Effector CD8-positive, alpha-beta T cell (primary cell): ENCODE measurements around the gene LRRC36.

Experiments used
- DNase-seq: peaks from one replicate; lab custom pipeline; 2025; lab: John Stamatoyannopoulos, UW

The LRRC36 gene

GRCh38 chr16:67294171-67294757 lies 32.4 kb upstream of the LRRC36 start:
- no peak for DNase-seq

- DNase-seq, result no peak
These were observed 31.7 kb upstream of the LRRC36 start for GRCh38 chr16:67294938-67295361.

- DNase-seq, result no peak
These were observed 30.2 kb upstream of the LRRC36 start for GRCh38 chr16:67296420-67296819.

GRCh38 chr16:67298277-67298676 lies 28.3 kb upstream of the LRRC36 start:
- no peak for DNase-seq

GRCh38 chr16:67299269-67299668 lies 27.3 kb upstream of the LRRC36 start:
- DNase-seq, result no peak

- DNase-seq, result no peak
These were observed 25.4 kb upstream of the LRRC36 start for GRCh38 chr16:67301080-67301782.

GRCh38 chr16:67302076-67302475 lies 24.5 kb upstream of the LRRC36 start:
- no peak for DNase-seq

- DNase-seq, result no peak
These were observed 23.6 kb upstream of the LRRC36 start for GRCh38 chr16:67302970-67303369.

- no peak for DNase-seq
These were observed 22.6 kb upstream of the LRRC36 start for GRCh38 chr16:67304020-67304419.

GRCh38 chr16:67305216-67306071 lies 21.2 kb upstream of the LRRC36 start:
- DNase-seq, result no peak

- no peak for DNase-seq
These were observed 16.1 kb upstream of the LRRC36 start for GRCh38 chr16:67310561-67310960.

- no peak for DNase-seq
These were observed 14.8 kb upstream of the LRRC36 start for GRCh38 chr16:67311607-67312488.

- DNase-seq, result no peak
These were observed 13.9 kb upstream of the LRRC36 start for GRCh38 chr16:67312719-67313118.

- DNase-seq, result no peak
These were observed 8.8 kb upstream of the LRRC36 start for GRCh38 chr16:67317853-67318252.

GRCh38 chr16:67326115-67326471 lies 522 bp upstream of the LRRC36 start:
- no peak for DNase-seq

- DNase-seq, result no peak
These were observed 1.1 kb downstream of the LRRC36 start for GRCh38 chr16:67327743-67328142.

- no peak for DNase-seq
These were observed 3.3 kb downstream of the LRRC36 start for GRCh38 chr16:67329901-67330300.

GRCh38 chr16:67333315-67333714 lies 6.7 kb downstream of the LRRC36 start:
- no peak for DNase-seq

- no peak for DNase-seq
These were observed 9.5 kb downstream of the LRRC36 start for GRCh38 chr16:67336116-67336515.

GRCh38 chr16:67336648-67337047 lies 10.0 kb downstream of the LRRC36 start:
- no peak for DNase-seq

- no peak for DNase-seq
These were observed 12.8 kb downstream of the LRRC36 start for GRCh38 chr16:67339453-67339852.

GRCh38 chr16:67341250-67341649 lies 14.6 kb downstream of the LRRC36 start:
- no peak for DNase-seq
